Spinal cord (tissue), 10 donors: ENCODE measurements around the gene SLC4A8. TPM values are rescaled to one million over a fixed set of nuclear protein-coding genes. Genes with fewer than 3 reads are reported as not detected.

ENCODE experiments used
- DNase-seq, 6 donors: peaks; one replicate each; pipeline versions ENCODE4 v3.0.0 to v3.0.0-alpha.2; 2013 to 2015; ENCODE audit warnings: low spot score in 6 of 6, low read depth in 4 of 6
- H3K27ac ChIP-seq: one replicate; pipeline ENCODE4 v1.5.1; 2013; ENCODE audit warnings: low read depth, low read length, control low read depth
- H3K27me3 ChIP-seq: one replicate; pipeline ENCODE4 v1.6.1; 2013; ENCODE audit warnings: low read length; ENCODE audit not compliant: control insufficient read depth, insufficient read depth
- H3K36me3 ChIP-seq: one replicate; pipeline ENCODE4 v1.6.1; 2013; ENCODE audit warnings: low read length; ENCODE audit not compliant: control insufficient read depth, insufficient read depth
- H3K4me1 ChIP-seq: one replicate; pipeline ENCODE4 v1.6.1; 2013; ENCODE audit warnings: low read length; ENCODE audit not compliant: control insufficient read depth, insufficient read depth
- H3K4me3 ChIP-seq: one replicate; pipeline ENCODE4 v1.5.1; 2013; ENCODE audit warnings: low read depth, low read length, control low read depth
- H3K9me3 ChIP-seq: one replicate; pipeline ENCODE4 v1.6.1; 2013; ENCODE audit warnings: low read length; ENCODE audit not compliant: control insufficient read depth, insufficient read depth
- WGBS: methylation state at CpG from one replicate; pipeline ENCODE4 v1.1.5; 2013; ENCODE audit warnings: missing lambda C conversion rate; ENCODE audit not compliant: insufficient coverage; 5-methylcytosine and 5-hydroxymethylcytosine counted together
- polyA plus RNA-seq, 2 donors: library from polyadenylated mRNA; unstranded; fragments of 120-200 nt; gene quantifications; one replicate each; pipeline ENCODE4 v1.2.1, GENCODE V29; 2013; ENCODE audit not compliant: insufficient read length in 2 of 2
- total RNA-seq, 2 donors: library from RNA; depleted of rRNA in 1 of 2; stranded (reverse); fragments of 120-200 nt in 1 of 2; fragments of >200 nt in 1 of 2; gene quantifications; one replicate each; pipeline versions ENCODE4 v1.2.3 to v1.2.4, GENCODE V29; 2013 to 2014
- donor health status: healthy.

SLC4A8 gene
- total and polyA plus RNA-seq, 4 donors = 10.9 to 30.0 (median 20.9) TPM

- no peak overlapping the region for H3K4me3 ChIP-seq
- H3K9me3 ChIP-seq = no peaks in the 10 kb centered on the region
- no peak for DNase-seq
- H3K4me1 ChIP-seq = peaks cover 9% of the 10 kb centered on the region
- WGBS = 69% methylated on average over 8 of the region's 8 CpGs
- H3K36me3 ChIP-seq = no peaks in the 10 kb centered on the region
- H3K27me3 ChIP-seq = no peaks in the 10 kb centered on the region
- H3K27ac ChIP-seq = no peak overlapping the region
Measured at GRCh38 chr12:51538149-51538548, 113.5 kb downstream of the SLC4A8 start.

- H3K27me3 ChIP-seq = no peaks in the 10 kb centered on the region
- no peaks in the 10 kb centered on the region for H3K36me3 ChIP-seq
- H3K27ac ChIP-seq = no peak overlapping the region
- H3K9me3 ChIP-seq = no peaks in the 10 kb centered on the region
- WGBS = 93% methylated on average over 6 of the region's 8 CpGs
- no peak for DNase-seq
- H3K4me1 ChIP-seq = peaks cover 9% of the 10 kb centered on the region
- H3K4me3 ChIP-seq = no peak overlapping the region
Measured at GRCh38 chr12:51538599-51538998, 114.0 kb downstream of the SLC4A8 start.

DNA sequence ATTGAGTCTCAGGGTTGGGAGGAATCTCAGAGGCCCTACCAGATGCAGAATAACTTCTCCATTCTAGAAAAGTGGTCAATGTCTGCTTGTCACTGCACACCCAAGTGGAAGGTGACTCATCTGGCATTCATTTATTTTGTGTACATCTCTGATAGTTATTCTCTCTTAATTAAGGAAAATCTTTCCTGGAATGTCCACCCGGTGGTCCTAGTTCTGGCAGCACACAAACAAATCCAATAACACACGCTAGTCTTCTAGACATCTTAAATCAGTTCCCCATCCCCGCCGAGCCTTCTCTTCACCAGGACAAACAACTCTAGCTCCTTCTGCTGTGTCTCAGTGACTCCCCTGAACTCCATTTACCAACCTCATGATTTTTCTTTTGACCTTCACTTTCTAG is 116.4 kb downstream of the SLC4A8 start:
- peaks cover 5% of the 10 kb centered on the region for H3K4me1 ChIP-seq

DNA sequence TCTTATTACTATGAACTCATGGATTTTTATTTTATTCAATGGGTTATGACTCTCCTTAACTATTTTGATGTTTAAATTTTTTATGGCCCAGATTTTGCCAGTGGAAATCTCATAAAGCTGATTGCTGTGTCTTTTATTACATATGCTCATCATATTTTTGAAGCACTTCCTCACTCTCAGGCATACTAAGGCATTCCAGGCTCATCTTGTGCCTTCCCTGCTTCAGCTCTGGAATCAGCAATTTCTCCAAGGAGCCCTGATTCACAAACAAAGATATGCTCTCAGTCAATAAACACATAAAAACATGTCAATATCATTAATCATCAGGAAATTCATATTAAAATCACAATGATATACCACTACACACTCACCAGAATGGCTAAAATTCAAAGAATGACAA is 121.5 kb downstream of the SLC4A8 start:
- peak in 1 of 6 donors; percentile 64 for DNase-seq
- Histone ChIP-seq H3K27ac (no peak overlapping the region), H3K4me3 (no peak overlapping the region), H3K27me3 (no peaks in the 10 kb centered on the region), H3K36me3 (no peaks in the 10 kb centered on the region), H3K4me1 (no peaks in the 10 kb centered on the region), H3K9me3 (no peaks in the 10 kb centered on the region)

More for the DNA sequence above, 116.4 kb downstream of the SLC4A8 start:
- no peak for DNase-seq
- 90% methylated on average over 4 of the region's 4 CpGs for WGBS
- Histone ChIP-seq H3K27ac (no peak overlapping the region), H3K36me3 (no peaks in the 10 kb centered on the region), H3K4me3 (no peak overlapping the region), H3K9me3 (no peaks in the 10 kb centered on the region), H3K27me3 (no peaks in the 10 kb centered on the region)

DNA sequence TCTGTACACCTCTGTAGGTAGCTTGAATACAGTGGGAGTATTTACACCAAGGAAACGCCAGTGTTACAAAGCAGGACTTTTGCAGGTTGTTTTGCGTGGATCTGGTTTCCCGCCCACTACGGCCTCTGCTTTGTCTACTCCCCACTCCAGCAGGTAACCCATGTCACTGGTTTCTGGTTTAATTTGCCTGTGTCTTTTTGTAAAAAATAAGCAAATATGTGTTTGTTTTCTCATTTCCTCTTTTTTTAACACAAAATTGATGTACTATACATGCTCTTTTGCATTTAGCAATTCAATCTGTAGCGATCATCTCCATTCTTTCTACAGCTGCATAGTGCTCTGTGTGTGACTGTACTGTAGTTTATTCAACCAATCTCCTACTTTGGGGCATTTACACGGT is 123.0 kb downstream of the SLC4A8 start:
- Histone ChIP-seq H3K4me3 (no peak overlapping the region), H3K27ac (no peak overlapping the region), H3K9me3 (no peaks in the 10 kb centered on the region), H3K27me3 (no peaks in the 10 kb centered on the region), H3K4me1 (no peaks in the 10 kb centered on the region), H3K36me3 (no peaks in the 10 kb centered on the region)
- DNase-seq = no peak
- WGBS = no CpG with 5 or more reads among the region's 6 CpGs

- DNase-seq = no peak
- no peaks in the 10 kb centered on the region for H3K36me3 ChIP-seq
- H3K27ac ChIP-seq = no peak overlapping the region
- WGBS = 71% methylated on average over 2 of the region's 2 CpGs
- H3K9me3 ChIP-seq = no peaks in the 10 kb centered on the region
- H3K4me1 ChIP-seq = no peaks in the 10 kb centered on the region
- no peaks in the 10 kb centered on the region for H3K27me3 ChIP-seq
- H3K4me3 ChIP-seq = no peak overlapping the region
Measured at GRCh38 chr12:51548241-51548640, 123.6 kb downstream of the SLC4A8 start.

DNA sequence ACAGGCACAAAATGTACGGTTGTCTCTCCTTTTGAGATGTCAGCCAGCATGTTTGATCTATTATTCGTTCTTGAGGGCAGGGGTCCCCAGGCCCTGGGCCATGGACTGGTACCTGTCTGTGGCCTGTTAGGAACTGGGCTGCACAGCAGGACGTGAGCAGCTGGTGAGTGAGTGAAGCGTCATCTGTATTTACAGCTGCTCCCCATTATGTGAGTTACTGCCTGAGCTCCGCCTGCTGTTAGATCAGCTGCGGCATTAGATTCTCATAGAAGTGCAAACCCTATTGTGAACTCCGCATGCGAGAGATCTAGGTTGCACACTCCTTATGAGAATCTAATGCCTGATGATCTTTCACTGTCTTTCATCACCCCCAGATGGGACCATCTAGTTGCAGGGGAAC is 125.0 kb downstream of the SLC4A8 start:
- 57% methylated on average over 8 of the region's 8 CpGs for WGBS
- Histone ChIP-seq H3K27ac (no peak overlapping the region), H3K9me3 (peaks cover 2% of the 10 kb centered on the region), H3K36me3 (no peaks in the 10 kb centered on the region), H3K4me3 (no peak overlapping the region), H3K27me3 (no peaks in the 10 kb centered on the region), H3K4me1 (no peaks in the 10 kb centered on the region)
- DNase-seq = no peak

Other genes with a start within 250 kb of the SLC4A8 start
- gene POU6F1, start 206.8 kb upstream of the SLC4A8 start, total RNA-seq = 1 to 10 TPM; 8.8 to 9.1 TPM
- 10 to 100 TPM; 33.5 to 44.2 TPM for gene POU6F1, start 206.8 kb upstream of the SLC4A8 start, polyA plus RNA-seq
- 100 to 1,000 TPM in 1 of 2 donors, 10 to 100 TPM in 1; 69.4 to 124 TPM for gene DAZAP2, start 186.0 kb upstream of the SLC4A8 start, total RNA-seq
- 100 to 1,000 TPM; 169 to 199 TPM for gene DAZAP2, start 186.0 kb upstream of the SLC4A8 start, polyA plus RNA-seq
- 10 to 100 TPM in 1 of 2 donors, 1 to 10 TPM in 1; 5.1 to 17.6 TPM for gene SMAGP, start 154.4 kb upstream of the SLC4A8 start, total RNA-seq
- 1 to 10 TPM; 6.0 to 8.3 TPM for gene SMAGP, start 154.4 kb upstream of the SLC4A8 start, polyA plus RNA-seq
- gene BIN2, start 100.7 kb upstream of the SLC4A8 start, total RNA-seq = 1 to 10 TPM; 5.6 to 7.2 TPM
- gene BIN2, start 100.7 kb upstream of the SLC4A8 start, polyA plus RNA-seq = 1 to 10 TPM; 6.0 to 8.4 TPM
- gene CELA1, start 78.2 kb upstream of the SLC4A8 start, total RNA-seq = not detected
- gene CELA1, start 78.2 kb upstream of the SLC4A8 start, polyA plus RNA-seq = not detected
- gene GALNT6, start 33.4 kb upstream of the SLC4A8 start, total RNA-seq = 1 to 10 TPM; 1.2 to 5.0 TPM
- under 1 TPM; 0.80 to 0.82 TPM for gene GALNT6, start 33.4 kb upstream of the SLC4A8 start, polyA plus RNA-seq
- gene SCN8A, start 166.4 kb downstream of the SLC4A8 start, total RNA-seq = 10 to 100 TPM; 11.4 to 80.2 TPM
- 10 to 100 TPM; 19.0 to 19.3 TPM for gene SCN8A, start 166.4 kb downstream of the SLC4A8 start, polyA plus RNA-seq